Fibroblast of lung (primary cell): ENCODE measurements around the gene SLC13A2.

Source experiments
- EZH2 ChIP-seq: IDR thresholded peaks from 2 replicates; pipeline ENCODE4 v1.5.1; 2012; ENCODE audit warnings: low read length, control low read depth, mild to moderate bottlenecking; ENCODE audit errors: missing control alignments
- TF ChIP-seq, protein P1 (sequence below), 2 donors: IDR thresholded peaks in 1 of 2; conservative IDR thresholded peaks in 1 of 2; 1 replicate in 1 of 2; 2 replicates in 1 of 2; pipeline ENCODE4 v1.5.1; 2011 to 2012; ENCODE audit warnings: low read length in 2 of 2, control low read depth in 1 of 2, inconsistent platforms in 1 of 2, low read depth in 1 of 2, mild to moderate bottlenecking in 1 of 2

GRCh38 chr17:28475151-28475900 is 1.9 kb downstream of the SLC13A2 start:
- no peak for TF ChIP-seq EZH2
- TF ChIP-seq, protein P1, sequence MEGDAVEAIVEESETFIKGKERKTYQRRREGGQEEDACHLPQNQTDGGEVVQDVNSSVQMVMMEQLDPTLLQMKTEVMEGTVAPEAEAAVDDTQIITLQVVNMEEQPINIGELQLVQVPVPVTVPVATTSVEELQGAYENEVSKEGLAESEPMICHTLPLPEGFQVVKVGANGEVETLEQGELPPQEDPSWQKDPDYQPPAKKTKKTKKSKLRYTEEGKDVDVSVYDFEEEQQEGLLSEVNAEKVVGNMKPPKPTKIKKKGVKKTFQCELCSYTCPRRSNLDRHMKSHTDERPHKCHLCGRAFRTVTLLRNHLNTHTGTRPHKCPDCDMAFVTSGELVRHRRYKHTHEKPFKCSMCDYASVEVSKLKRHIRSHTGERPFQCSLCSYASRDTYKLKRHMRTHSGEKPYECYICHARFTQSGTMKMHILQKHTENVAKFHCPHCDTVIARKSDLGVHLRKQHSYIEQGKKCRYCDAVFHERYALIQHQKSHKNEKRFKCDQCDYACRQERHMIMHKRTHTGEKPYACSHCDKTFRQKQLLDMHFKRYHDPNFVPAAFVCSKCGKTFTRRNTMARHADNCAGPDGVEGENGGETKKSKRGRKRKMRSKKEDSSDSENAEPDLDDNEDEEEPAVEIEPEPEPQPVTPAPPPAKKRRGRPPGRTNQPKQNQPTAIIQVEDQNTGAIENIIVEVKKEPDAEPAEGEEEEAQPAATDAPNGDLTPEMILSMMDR (conservative IDR thresholded peaks at IDR 0.05 in 1 of 2, IDR thresholded peaks at IDR 0.05 in 1 of 2; ENCODE audit: low read depth in 1 of 2, low read length in 2 of 2), result no peak
